ENCODE data around the gene ZGRF1.
"Not testable (repeated sequence)": the region's sequence is repeated elsewhere in the genome, so short reads cannot be mapped to it uniquely, and the experiment has no call there.

Gene ZGRF1

DNA sequence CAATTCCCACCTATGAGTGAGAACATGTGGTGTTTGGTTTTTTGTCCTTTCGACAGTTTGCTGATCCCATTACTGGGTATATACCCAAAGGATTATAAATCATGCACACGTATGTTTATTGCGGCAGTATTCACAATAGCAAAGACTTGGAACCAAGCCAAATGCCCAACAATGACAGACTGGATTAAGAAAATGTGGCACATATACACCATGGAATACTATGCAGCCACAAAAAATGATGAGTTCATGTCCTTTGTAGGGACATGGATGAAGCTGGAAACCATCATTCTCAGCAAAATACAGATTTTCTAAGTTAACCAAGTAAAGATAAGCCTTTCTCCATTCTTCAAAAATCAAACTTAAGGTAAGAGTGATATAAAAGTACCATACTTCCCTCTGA lies 82.4 kb downstream of the ZGRF1 start:
- DNase-seq (ENCODE audit: low read depth in 1 of 2, low spot score in 1 of 2) = not testable (repeated sequence)

DNA sequence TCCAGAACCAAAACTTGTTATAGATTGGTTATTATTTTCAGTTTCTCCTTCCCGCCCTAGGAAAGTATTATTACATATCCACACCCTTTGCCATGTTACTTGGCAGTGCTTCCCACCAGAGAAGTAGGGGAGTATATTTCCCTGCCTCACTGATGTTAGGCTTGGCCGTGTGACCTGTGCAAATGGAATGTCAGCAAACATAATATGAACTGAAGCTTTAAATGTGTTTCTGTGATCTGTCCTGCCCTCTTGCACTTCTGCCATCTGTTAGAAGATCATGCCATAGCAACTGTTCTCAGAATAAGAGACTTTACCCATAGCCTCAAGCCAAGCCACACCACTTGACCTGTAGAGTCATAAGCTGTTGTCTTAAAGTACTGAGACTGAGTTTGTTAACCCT lies 84.0 kb downstream of the ZGRF1 start:
- DNase-seq (ENCODE audit: low read depth in 1 of 2, low spot score in 1 of 2) = no peak

DNA sequence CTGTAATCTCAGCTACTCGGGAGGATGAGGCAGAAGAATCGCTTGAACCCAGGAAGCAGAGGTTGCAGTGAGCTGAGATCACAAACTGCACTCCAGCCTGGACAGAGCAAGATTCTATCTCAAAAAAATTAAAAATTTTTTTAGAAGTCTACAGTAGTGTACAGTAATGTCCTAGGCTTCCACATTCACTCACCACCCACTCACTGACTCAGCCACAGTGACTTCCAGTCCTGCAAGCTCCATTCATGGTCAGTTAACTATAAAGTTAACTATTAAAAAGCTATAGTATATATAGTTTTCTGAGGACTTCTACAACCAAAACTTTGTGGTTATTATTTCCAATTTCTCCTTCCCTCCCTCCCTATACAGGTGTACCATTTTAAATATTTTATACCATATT lies 86.0 kb downstream of the ZGRF1 start:
- no peak for DNase-seq (ENCODE audit: low read depth in 1 of 2, low spot score in 1 of 2)

DNA sequence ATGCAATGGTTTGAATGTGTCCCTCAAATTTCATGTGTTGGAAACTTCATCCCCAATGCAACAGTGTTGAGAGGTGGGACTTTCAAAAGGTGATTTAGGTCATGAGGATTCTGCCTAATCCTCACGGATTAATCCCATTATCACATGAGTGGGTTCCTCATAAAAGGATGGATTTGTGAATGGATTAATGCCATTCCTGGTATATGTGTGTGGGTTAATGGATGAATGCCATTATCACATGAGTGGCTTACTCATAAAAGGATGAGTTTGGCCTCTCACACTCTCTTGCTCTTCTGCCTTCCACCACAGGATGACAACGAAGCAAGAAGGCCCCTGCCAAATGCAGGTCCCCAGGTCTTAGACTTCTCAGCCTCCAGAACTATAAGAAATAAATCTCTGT lies 90.2 kb downstream of the ZGRF1 start:
- DNase-seq (ENCODE audit: low read depth in 1 of 2, low spot score in 1 of 2) = no peak

DNA sequence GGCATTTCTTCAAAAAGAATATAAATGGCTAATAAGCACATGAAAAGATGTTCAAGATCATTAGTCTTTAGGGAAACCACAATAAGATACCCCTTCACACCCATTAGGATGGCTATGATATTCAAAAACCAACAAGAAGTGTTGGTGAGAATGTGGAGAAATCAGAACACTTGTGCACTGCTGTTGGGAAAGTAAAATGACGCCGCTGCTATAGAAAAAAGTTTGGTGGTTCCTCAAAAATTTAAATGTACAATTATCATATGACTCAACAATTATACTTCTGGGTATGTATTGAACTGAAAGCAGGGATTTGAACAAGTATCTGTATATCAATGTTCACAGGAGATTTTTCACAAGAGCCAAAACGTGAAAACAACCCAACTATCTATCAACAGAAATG lies 91.4 kb downstream of the ZGRF1 start:
- DNase-seq (ENCODE audit: low read depth in 1 of 2, low spot score in 1 of 2) = no peak

DNA sequence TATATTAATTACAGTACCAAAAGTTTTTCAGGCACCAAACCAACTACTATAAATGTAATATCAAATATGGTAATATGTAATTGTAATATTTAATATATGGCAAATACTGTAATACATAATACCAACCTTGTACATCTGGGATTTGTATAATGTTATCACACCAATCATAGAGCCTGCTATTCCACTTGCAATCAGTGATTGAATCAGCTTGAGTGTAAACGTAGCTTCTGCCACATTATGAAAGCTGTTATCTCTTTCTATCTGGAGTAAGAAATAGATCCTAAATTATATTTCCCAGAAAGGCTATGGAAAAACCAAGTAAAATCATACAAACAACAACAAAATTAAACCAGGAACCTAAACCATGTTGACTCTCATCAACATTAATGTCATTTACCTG lies 96.0 kb downstream of the ZGRF1 start:
- DNase-seq (ENCODE audit: low read depth in 1 of 2, low spot score in 1 of 2) = no peak

DNA sequence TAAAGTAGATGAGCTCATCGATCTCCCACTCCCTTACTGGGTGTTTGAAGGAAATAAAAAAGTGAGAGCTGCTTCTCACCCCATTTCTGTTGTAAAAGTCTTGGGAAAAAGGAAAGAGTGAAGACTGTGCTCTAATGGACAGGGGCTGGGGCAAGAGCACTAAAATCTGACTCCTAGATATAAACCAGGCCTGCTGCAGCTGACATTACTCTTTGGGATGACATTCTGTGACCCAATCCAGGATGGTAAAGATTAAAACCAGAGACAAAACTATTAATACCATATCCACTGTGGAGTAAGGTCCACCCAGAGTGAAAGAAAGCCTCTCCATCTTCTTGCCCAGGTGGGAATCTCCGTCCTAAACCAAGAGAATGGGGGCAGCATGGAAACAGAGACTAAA lies 100.6 kb downstream of the ZGRF1 start:
- no peak for DNase-seq (ENCODE audit: low read depth in 1 of 2, low spot score in 1 of 2)

DNA sequence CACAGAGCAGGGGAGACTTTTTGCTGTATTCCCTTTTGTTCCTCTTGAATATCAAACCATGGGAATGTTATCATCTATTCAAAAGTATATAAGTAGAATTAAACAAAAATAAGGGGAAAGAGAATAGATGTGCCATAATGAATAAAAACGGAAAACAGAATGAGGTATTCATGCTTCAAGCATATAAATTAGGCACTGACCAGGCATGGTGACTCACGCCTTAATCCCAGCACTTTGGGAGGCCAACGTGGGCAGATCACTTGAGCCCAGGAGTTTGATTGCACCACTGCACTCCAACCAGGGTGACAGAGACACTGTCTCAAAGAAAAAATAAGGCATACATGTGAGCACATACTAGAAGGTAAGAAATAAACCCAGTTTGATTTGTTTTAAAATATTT lies 104.4 kb downstream of the ZGRF1 start:
- DNase-seq (ENCODE audit: low read depth in 1 of 2, low spot score in 1 of 2) = no peak

DNA sequence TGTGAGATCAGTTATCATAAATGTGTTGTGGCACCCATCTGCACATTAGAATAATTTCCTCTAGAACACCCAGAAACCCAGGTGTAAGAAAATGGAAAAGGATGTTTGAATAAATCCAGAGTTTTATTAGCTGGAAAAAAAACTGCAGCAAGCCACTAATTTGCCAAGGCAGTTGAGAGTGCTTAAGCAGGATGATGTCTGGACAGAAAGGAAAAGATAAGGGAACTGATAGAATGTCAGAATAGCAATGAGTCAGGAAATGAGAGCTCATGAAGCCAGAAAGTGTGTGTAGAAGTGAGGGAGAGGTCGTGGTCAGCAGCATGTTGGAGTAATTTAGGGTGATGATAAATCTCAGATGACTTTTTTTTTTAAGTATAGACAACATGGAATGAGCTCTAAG lies 105.6 kb downstream of the ZGRF1 start:
- DNase-seq (ENCODE audit: low read depth in 1 of 2, low spot score in 1 of 2) = no peak

DNA sequence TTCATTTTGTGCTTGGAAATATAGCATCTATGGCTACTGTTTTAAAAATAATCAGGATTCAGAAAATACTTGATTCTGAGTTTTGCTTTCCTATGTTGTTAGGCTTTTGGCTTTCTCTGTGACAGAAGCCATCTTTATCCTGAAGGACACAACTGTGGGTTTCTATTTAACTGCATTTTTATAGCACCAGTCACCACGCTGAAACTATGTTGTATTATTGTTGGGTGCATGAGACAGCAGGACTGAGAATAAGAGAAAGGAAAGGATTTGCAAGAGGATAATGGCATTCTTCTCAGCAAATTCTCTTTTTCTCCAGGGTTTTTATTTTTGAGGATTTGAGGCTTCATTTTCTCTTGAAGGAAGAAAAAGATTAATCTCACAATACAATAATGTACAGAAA lies 110.6 kb downstream of the ZGRF1 start:
- DNase-seq (ENCODE audit: low read depth in 1 of 2, low spot score in 1 of 2) = no peak

DNA sequence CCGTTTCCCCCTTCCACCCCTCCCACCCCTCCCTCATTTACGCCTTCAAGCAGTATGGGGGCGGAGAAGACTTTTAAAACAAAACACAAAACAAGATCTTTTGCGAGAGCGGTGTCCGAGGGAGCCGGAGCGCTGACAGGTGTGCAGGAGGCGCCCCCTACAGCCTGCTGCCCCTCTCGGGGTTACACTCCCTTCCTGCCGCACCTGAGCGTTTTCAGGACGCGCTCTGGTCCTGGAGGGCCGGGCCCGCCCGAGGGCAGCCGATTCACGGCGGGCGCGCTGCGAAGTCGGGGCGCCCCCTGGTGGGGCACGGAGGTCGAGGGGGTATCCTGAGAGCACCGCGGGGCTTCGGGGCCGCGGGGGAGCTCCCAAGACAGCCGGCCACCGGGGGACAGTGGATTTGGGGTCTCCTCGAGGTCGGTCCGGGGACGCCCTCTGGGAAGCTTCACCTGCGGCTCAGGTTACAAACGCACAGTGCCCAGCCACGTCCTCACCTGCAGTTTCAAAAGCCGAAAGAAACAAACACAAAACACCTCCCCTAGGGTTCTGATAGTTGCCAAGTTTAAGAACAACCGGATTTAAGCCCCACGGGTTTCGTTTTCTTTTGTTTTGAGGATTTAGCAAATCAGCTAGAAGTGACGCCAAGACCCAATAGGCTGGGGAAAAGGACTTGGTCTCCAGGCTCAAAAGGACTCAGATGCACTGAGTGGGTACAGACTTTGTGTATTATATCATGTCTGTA lies 112.8 kb downstream of the ZGRF1 start:
- peak; percentile 59 to 60 for DNase-seq (ENCODE audit: low read depth in 1 of 2, low spot score in 1 of 2)

DNA sequence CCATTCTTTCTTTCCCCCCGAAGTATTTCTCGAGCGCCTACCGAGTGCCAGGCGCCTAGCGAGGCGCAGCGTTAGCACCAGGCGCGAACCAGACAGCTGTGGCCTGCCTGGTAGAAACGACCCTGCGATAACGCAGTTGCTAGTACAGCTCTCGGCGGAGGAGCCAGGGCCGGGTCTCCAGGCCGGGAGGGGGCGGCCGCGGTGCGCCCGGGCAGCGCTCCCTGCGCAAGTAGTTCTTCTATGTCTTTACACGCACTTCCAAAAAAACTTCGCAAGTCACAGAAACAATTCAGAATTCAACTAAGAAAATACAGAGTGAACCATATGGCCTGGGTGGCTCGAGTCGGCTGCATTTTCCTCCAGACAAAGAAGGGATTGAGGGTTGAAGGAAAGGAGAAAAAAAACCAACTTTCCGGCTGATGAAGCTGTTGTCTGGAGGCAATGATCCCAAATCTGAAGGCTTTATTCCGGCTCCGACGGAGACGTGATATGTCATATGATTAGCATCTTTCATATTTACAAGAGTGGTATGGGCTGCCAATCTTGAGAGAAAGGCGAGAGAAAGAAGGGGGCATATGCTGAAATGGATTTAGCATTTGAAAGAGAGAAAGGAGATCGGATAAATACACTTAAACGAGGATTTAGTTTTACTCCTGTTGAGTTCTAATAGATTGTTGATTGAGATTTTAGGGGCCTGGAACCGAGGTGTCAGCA lies 113.5 kb downstream of the ZGRF1 start:
- no peak for DNase-seq (ENCODE audit: low read depth in 1 of 2, low spot score in 1 of 2)

DNA sequence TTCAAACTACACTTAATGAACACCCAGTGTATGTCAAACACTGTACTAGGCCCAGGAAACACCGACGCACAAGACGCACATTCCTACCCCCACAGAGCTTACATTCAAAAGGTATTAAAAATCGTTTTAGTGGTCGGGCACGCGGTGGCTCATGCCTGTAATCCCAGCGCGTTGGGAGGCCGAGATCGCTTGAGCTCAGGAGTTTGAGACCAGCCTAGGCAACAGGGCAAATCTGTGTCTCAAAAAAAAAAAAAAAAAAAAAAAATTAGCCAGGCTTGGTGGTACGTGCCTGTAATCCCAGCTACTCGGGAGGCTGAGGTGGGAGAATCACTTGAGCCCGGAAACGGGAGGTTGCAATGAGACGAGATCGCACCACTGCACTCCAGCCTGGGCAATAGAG lies 114.3 kb downstream of the ZGRF1 start:
- not testable (repeated sequence) for DNase-seq (ENCODE audit: low read depth in 1 of 2, low spot score in 1 of 2)

DNA sequence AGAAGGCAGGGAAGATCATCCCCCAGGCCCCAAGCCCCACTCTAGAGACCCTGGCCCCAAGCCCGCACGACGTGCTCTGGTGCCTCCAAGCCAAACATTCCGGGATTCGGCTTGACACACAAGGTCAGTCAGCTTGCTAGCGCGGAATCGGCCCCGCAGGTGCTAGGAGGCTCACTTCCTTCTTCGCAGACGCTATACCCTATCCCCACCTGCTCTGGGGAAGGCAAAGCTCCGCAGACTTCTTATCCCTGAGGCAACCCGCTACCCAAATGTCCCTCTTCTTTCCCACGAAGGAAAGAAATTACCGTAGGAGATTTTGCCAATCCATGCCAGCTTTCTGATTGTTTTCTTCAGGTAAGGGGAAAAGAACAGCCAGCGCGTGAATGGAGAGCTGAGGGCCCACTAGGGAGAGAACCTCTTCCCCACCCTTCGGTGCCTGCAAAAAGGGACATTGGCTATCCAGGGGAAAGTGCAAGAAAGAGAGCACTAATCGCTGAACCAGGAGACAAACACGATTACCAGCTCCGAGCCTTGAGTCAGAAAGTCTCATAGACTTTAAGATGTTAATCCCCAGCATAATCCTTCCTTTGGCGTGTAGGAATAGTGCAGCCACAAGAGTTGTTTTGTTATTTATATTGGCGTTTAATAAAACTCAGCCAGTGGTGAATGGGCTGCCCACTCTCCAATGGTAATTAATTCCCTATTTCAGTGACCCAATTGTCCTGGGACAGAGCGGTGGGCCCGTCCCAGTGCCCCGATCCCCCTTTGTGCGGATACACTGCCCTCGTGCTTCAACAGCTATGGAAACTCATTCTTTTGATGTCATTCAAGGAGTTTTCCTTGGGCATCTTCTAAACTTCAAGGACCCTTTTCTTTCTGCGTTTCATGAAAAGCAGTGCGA lies 115.3 kb downstream of the ZGRF1 start:
- no peak for DNase-seq (ENCODE audit: low read depth in 1 of 2, low spot score in 1 of 2)

DNA sequence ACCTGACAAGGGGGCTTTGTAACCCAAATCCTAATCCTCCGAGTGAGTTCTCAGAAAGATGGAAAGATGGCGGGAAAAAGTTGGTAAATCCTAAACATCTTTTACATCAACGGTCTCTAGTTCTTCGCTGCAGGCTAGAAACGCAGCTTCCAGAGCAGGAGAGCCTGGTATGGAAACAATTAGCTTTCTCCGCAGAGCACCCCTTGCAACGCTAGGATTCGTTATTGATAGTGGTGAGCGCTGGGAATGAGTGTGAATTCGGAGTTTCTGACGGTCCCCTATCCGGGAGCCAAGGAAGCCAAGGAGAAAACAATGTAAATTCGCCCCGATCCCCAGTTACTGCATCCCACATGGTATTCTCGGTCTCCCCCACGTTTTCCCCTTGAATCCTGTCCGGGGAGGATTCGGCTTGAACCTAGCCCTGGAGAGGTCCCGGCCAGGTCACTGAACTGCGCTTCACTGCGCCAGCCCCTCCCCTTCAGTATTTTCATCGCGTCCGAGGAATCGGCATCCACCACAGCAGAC lies 116.0 kb downstream of the ZGRF1 start:
- DNase-seq (ENCODE audit: low read depth in 1 of 2, low spot score in 1 of 2) = no peak

DNA sequence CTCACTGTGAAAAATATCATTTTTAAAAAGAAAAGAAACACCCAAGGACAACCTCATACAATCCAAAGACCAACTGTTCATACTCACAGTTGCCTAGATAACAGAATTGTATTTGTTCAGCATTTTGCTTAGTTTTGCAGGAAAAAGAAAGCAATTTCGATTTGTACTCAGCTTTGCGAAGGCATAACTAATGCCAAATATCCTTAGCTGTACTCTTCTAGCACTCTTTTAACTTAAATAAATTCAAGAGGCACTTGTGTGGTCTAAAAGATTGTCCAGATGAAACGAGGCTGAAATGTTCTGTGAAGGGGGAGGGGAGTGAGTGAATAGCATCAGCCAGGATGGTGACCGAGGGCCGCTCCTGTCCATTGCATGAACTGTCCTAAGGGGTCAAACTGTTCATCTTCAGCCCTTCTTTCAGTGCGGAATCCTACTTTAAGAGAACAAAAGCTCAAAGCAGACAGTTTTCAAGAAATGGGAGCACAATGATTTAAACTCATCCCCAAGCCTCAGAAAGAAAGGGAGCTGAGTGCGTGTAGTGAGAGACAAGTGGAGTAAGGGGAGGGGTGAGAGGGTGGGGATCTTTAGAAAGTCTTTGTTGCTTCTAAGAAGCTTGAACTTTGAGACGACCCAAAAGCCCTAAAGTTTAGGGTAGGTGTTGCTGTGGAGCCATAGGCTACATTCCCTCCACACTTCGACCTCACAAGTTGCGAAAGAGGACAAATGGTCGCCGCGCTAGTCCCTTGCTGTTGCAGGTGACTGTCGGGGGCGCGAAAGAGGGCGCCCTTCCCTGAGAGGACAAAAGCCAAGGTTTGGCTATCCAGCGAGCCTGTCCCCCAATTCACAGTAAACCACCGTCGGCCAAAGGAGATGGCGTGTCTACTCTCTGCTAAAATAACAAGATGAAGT lies 116.8 kb downstream of the ZGRF1 start:
- DNase-seq (ENCODE audit: low read depth in 1 of 2, low spot score in 1 of 2) = no peak

DNA sequence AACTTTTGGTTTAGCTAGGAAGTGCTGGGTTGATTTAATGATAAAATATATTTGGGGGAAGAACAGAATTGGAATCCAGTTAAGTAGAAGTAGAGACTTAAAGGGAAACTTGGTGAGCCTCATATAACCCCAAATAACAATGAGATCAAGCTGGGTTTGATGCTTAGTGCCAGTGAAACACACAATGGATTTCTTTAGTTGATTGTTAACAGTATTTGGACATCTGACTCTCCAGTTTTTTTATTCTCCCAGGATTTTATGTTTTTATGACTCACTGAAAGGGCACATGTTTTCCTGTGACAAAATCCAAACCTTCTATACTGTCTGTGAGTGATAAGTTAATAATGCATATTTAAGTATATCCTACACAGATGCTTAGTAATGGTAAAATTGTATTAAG lies 118.0 kb downstream of the ZGRF1 start:
- no peak for DNase-seq (ENCODE audit: low read depth in 1 of 2, low spot score in 1 of 2)

DNA sequence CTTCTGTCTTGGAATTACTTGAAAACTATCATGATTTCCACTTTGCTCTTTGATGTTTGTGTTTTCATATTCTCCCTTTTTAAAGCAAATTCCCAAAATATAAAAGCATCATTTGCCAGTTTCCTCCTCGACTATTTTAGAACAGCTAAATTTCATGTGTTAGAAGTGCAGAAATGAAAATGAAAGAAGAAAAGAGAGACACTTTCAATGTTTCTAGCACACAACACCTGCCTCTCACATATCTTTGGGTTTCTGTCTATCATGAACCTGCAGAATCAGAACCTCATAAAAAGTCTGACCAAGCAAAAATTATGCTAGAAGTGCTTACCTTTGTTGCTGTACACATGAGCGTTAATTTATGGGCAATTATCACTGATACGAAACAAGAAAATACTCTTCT lies 118.8 kb downstream of the ZGRF1 start:
- no peak for DNase-seq (ENCODE audit: low read depth in 1 of 2, low spot score in 1 of 2)

DNA sequence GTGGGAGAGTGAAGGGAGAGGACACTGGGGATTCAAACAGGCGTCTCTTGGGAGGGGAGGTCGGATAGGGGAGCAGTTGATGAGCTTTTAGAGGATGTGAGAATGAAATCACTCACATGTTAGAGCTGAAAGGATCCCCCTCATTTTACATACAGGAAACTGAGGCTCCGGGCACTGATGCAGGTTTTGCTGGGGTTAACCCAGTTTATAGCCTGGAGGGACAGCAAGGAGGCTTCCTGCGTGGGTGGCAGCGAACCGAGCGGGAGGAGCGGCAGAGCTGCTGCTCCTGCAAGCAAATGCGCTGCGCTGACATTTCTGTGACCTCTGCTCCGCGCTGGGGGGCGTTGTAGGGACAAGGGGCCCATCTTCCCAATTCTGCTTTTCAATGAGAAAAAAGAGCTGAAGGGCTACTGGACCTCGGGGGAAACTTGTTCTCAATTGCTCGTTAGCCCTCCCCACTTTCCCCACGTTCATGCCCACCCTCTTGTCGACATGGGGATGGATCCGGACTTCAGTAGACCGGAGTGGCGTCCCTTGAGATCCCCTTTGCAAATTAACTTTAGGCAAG lies 119.6 kb downstream of the ZGRF1 start:
- no peak for DNase-seq (ENCODE audit: low read depth in 1 of 2, low spot score in 1 of 2)

DNA sequence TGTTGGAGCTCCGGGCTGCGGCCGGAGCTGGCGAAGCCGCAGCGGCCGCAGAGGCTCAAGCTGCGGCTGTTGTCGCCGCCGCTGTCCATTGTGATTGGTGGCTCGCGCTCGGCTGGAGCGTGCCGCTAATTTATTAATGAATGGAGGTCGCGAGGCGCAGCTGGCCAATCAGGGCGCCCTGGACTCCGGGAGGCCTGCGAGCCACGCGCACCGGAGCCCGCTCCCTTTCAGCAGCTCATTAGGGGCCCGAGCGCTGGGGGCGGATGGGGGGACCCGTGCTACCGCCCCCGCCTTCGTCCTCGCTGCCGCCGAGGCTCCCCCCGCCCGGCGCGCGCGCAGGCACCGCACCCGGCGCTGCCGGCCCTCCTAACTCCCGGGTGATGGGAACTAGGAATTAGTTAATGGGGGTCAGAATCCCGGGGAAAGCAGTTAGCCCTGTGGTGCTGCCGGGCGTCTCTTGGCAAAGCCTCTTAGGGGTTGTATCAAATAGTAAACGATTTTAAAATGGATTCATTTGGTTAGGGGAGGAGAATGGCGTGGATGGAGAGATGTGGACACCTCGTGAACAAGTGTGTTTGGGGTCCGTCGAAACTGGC lies 120.1 kb downstream of the ZGRF1 start:
- DNase-seq (ENCODE audit: low read depth in 1 of 2, low spot score in 1 of 2) = no peak

Data from activated T-helper 1 cell treated with anti-CD3 and anti-CD28 coated beads, Interleukin-2, amount 50 U/mL, for 16 hours (primary cell).